ENCODE results near the gene CTNS.

DNA sequence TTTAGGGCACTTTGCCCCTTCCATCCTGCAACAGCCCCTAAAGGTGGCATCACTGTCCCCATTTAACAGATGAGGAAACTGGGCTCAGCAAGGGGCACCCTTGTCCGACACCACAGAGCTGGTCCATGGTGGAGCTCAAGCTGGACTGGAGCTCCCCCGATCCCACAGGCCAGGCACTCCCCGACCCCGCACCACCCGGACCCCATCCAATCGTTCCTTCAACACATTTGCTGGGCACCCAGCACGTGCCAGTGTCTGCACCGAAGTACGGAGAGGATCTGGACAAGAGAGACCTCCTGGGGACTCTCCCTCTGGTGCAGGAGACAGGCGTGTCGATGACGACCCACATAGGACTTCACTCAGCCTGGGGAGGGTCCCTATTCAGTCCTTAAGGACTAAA, 45.5 kb downstream of the CTNS start:
- TF ChIP-seq, protein P1, sequence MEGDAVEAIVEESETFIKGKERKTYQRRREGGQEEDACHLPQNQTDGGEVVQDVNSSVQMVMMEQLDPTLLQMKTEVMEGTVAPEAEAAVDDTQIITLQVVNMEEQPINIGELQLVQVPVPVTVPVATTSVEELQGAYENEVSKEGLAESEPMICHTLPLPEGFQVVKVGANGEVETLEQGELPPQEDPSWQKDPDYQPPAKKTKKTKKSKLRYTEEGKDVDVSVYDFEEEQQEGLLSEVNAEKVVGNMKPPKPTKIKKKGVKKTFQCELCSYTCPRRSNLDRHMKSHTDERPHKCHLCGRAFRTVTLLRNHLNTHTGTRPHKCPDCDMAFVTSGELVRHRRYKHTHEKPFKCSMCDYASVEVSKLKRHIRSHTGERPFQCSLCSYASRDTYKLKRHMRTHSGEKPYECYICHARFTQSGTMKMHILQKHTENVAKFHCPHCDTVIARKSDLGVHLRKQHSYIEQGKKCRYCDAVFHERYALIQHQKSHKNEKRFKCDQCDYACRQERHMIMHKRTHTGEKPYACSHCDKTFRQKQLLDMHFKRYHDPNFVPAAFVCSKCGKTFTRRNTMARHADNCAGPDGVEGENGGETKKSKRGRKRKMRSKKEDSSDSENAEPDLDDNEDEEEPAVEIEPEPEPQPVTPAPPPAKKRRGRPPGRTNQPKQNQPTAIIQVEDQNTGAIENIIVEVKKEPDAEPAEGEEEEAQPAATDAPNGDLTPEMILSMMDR (conservative IDR thresholded peaks at IDR 0.05 in 1 of 2, IDR thresholded peaks at IDR 0.05 in 1 of 2; ENCODE audit: extremely low read depth in 1 of 2, insufficient read depth in 1 of 2, low read depth in 1 of 2, low read length in 2 of 2): no peak
- no peak for TF ChIP-seq EZH2 (IDR thresholded peaks at IDR 0.05; ENCODE audit: borderline replicate concordance, low read length)
